Testis (tissue), 3 donors: Measurements from ENCODE around the gene AUH. TPM values are rescaled to one million over a fixed set of nuclear protein-coding genes. Genes with fewer than 3 reads are reported as not detected.

Source experiments
- DNase-seq: peaks from one replicate; pipeline ENCODE4 v3.0.0-alpha.2; 2019
- H3K27ac ChIP-seq, 2 donors: fragments of 200-600 bp; sonication (generic); one replicate each; pipeline ENCODE4 v1.5.1; 2019
- H3K27me3 ChIP-seq: fragments of 200-600 bp; sonication (generic); one replicate; pipeline ENCODE4 v1.5.1; 2019
- H3K36me3 ChIP-seq: fragments of 200-600 bp; sonication (generic); one replicate; pipeline ENCODE4 v1.5.1; 2017; ENCODE audit warnings: low read depth; ENCODE audit errors: missing control alignments
- H3K4me1 ChIP-seq: fragments of 200-600 bp; sonication (generic); one replicate; pipeline ENCODE4 v1.5.1; 2019
- H3K4me3 ChIP-seq, 2 donors: fragments of 200-600 bp; sonication (generic); one replicate each; pipeline ENCODE4 v1.5.1; 2017 to 2019
- H3K9me3 ChIP-seq: fragments of 200-600 bp; sonication (generic); one replicate; pipeline ENCODE4 v1.5.1; 2017
- POLR2A ChIP-seq: fragments of 450-650 bp; IDR thresholded peaks from one replicate; pipeline ENCODE4 v1.6.1; 2017; ENCODE audit warnings: antibody characterized with exemption, mild to moderate bottlenecking, moderate library complexity
- WGBS, 2 donors: methylation state at CpG; one replicate each; pipeline ENCODE4 v1.1.5; 2018; 5-methylcytosine and 5-hydroxymethylcytosine counted together
- intact Hi-C: fragments of 100-400 bp; cut with DNase I; formaldehyde crosslinking; loops from one replicate; pipeline ENCODE4 v1.15.1; 2023; ENCODE audit warnings: low total_unique reads
- polyA plus RNA-seq: library from polyadenylated mRNA; stranded (reverse); fragments of 350-450 nt; fragmentation: Illumina TruSeq; extraction: RNeasy Lipid Tissue Mini Kit (QIAGEN cat#74804); gene quantifications from one replicate; pipeline ENCODE4 v1.2.3, GENCODE V29; 2014; ENCODE audit warnings: low read depth, low replicate concordance; ENCODE audit not compliant: insufficient read depth
- total RNA-seq, 2 donors: library from RNA; depleted of rRNA; stranded (reverse); fragments of >200 nt; gene quantifications; one replicate each; pipeline ENCODE4 v1.2.3, GENCODE V29; 2016
- TF ChIP-seq, protein P1 (sequence below), 3 experiments: fragments of 450-650 bp in 2 of 3; fragments of 200-600 bp in 1 of 3; sonication (generic) in 1 of 3; IDR thresholded peaks; one replicate each; pipeline ENCODE4 v1.5.1; 2016 to 2019; ENCODE audit warnings: antibody characterized with exemption in 3 of 3, mild to moderate bottlenecking in 2 of 3, moderate library complexity in 1 of 3

The AUH gene
- total and polyA plus RNA-seq, 3 donors from 2014 or later, result 9.1 to 33.9 (median 31.7) TPM

DNA sequence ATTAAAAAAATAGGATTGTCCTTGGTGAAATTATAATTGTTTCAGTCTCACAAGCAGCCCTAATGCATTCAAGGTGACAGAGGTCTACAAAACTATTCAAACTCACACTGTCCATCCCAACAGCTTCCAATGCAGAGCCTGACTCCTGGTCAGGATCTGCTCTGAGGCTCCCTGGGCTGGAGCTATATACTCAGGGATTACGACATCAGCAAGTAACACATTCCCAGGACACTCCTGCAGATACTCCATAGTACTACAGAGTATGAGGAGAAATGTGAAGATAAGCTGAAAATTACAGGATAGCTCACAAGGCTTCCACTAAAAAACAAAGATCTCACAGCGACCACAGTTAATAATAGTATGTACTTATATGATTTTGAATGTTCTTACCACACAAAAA is 130.1 kb downstream of the AUH start:
- Histone ChIP-seq H3K4me1 (no peaks in the 10 kb centered on the region), H3K4me3 (no peak overlapping the region), H3K27me3 (no peaks in the 10 kb centered on the region), H3K36me3 (no peaks in the 10 kb centered on the region), H3K27ac (no peak overlapping the region), H3K9me3 (no peaks in the 10 kb centered on the region)
- TF ChIP-seq POLR2A, result no peak
- TF ChIP-seq, protein P1, sequence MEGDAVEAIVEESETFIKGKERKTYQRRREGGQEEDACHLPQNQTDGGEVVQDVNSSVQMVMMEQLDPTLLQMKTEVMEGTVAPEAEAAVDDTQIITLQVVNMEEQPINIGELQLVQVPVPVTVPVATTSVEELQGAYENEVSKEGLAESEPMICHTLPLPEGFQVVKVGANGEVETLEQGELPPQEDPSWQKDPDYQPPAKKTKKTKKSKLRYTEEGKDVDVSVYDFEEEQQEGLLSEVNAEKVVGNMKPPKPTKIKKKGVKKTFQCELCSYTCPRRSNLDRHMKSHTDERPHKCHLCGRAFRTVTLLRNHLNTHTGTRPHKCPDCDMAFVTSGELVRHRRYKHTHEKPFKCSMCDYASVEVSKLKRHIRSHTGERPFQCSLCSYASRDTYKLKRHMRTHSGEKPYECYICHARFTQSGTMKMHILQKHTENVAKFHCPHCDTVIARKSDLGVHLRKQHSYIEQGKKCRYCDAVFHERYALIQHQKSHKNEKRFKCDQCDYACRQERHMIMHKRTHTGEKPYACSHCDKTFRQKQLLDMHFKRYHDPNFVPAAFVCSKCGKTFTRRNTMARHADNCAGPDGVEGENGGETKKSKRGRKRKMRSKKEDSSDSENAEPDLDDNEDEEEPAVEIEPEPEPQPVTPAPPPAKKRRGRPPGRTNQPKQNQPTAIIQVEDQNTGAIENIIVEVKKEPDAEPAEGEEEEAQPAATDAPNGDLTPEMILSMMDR (IDR thresholded peaks at IDR 0.05), result no peak
- intact Hi-C loops, result no loop called here
- 93 to 97% methylated on average over 2 of the region's 2 CpGs for WGBS, 2 donors
- DNase-seq, result no peak

DNA sequence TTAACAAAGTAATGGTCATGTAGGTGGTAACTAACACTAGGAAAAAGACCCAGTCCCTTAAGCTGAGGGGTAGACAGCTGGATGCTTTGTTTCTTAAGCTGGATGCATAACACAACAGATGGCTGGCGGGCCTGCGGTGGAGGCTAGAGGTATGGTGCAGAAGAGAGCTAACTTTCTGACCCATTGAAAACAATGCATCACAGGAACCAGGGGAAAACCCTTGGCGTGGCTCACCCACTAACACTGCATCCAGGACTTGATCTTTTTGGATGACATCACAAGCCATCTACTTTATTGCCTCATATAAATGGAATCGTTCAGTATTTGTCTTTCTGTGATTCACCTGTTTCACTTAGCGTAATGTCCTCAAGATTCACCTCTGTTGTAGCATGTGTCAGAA is 138.7 kb downstream of the AUH start:
- WGBS, 2 donors, result 96% methylated on average over 5 of the region's 5 CpGs
- TF ChIP-seq, protein P1 (IDR thresholded peaks at IDR 0.05), result no peak
- no peak for TF ChIP-seq POLR2A
- H3K27me3 ChIP-seq, result no peaks in the 10 kb centered on the region
- no peaks in the 10 kb centered on the region for H3K9me3 ChIP-seq
- no peak overlapping the region for H3K4me3 ChIP-seq
- H3K27ac ChIP-seq, result no peak overlapping the region
- no peaks in the 10 kb centered on the region for H3K36me3 ChIP-seq
- intact Hi-C loops, result no loop called here
- no peaks in the 10 kb centered on the region for H3K4me1 ChIP-seq
- DNase-seq, result no peak

DNA sequence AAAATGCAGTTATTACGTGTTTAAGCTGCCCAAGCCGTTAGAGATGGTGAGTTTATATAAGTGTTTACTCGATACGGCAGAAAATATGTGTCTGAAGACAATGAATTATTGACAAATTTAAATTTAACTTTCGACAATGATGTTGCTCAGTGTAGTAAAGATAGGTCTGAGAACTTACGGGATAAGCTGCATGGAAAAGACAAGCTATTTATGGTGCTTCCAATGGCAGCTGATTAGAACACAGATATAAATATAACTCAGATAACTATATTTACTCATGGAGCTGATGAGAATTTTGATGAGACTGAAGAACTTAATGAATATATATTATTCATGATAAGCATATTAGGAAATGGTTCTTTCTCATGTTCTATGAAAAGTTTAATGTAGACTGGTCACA is 139.3 kb downstream of the AUH start:
- no peaks in the 10 kb centered on the region for H3K36me3 ChIP-seq

DNA sequence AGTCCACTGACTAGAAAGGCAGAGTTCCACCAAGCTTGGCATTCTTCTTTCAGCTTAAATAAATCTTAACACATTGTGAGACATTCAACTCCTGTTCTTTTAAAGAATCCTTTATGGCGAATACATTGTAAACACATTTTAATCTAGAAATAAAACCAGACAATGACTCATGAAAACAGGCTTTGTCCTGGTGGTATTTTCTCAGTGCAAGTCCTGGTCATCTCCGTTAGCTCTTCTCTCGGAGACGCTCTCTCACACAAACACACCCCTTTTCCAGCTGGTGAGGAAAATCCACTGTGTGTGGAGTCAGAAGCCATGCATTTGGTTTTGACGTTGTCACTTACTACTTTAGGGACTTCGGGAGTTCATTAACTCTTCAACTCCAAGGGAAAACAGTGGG is 140.4 kb downstream of the AUH start:
- no peak overlapping the region for H3K4me3 ChIP-seq
- 80 to 88% methylated on average over 6 of the region's 6 CpGs for WGBS, 2 donors
- H3K27ac ChIP-seq, result no peak overlapping the region
- no peak for DNase-seq
- intact Hi-C loops, result no loop called here
- TF ChIP-seq POLR2A, result no peak
- TF ChIP-seq, protein P1 (IDR thresholded peaks at IDR 0.05), result no peak
- no peaks in the 10 kb centered on the region for H3K36me3 ChIP-seq
- H3K4me1 ChIP-seq, result no peaks in the 10 kb centered on the region
- no peaks in the 10 kb centered on the region for H3K9me3 ChIP-seq
- no peaks in the 10 kb centered on the region for H3K27me3 ChIP-seq

More for the DNA sequence above, 139.3 kb downstream of the AUH start:
- intact Hi-C loops, result no loop called here
- WGBS, 2 donors, result 90 to 91% methylated on average over 6 of the region's 6 CpGs
- H3K4me1 ChIP-seq, result no peaks in the 10 kb centered on the region
- no peak for TF ChIP-seq POLR2A
- TF ChIP-seq, protein P1 (IDR thresholded peaks at IDR 0.05), result no peak
- no peaks in the 10 kb centered on the region for H3K27me3 ChIP-seq
- H3K4me3 ChIP-seq, result no peak overlapping the region
- no peaks in the 10 kb centered on the region for H3K9me3 ChIP-seq
- H3K27ac ChIP-seq, result no peak overlapping the region
- DNase-seq, result no peak

DNA sequence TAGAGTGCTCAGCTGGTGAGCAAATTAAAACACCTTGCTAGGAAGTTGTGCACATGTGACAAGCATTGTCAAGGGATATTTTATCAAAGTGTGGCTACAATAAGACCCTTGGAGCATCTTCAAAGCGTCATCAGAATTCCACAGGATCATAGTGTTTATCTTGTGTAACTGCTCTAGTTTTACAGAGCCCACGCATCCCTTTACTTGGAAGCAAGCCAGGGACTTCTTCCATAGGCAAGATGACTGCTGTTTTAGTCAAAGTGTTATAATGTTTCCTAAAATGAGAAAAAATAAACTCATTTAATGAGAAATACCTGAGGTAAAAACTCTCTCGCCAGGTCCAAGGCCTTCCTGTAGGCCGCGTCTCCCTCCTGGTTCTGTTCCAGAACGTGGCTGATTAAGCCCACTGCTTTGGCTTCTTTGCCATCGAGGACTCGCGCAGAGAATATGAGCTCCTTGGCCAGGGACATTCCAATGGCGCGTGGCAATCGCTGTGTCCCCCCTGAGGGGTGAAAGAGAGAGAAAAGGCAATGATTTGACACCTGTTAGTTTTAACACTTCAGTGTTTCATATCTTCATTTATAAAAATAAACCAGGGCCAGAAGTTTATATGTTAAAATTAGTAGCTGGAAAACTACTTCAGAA is 141.1 kb downstream of the AUH start:
- Histone ChIP-seq H3K36me3 (no peaks in the 10 kb centered on the region), H3K27me3 (no peaks in the 10 kb centered on the region), H3K9me3 (no peaks in the 10 kb centered on the region), H3K4me1 (no peaks in the 10 kb centered on the region), H3K4me3 (no peak overlapping the region), H3K27ac (no peak overlapping the region)
- WGBS, 2 donors, result 90 to 91% methylated on average over 12 of the region's 12 CpGs
- intact Hi-C loops, result no loop called here
- DNase-seq, result no peak
- TF ChIP-seq POLR2A, result no peak
- TF ChIP-seq, protein P1 (IDR thresholded peaks at IDR 0.05), result no peak
